H54 (cell line): ENCODE data around the gene ACTL7A.

Experiments used
- DNase-seq: peaks from one replicate; pipeline ENCODE4 v3.0.0; 2011; ENCODE audit warnings: low spot score, mixed read lengths; ENCODE audit not compliant: insufficient read length
- FAIRE-seq: peaks from 3 replicates; lab custom pipeline; 2011; peaks lifted over from hg19 to GRCh38; lab: Jason Lieb, UNC
- POLR2A ChIP-seq: IDR thresholded peaks from 2 replicates; pipeline ENCODE4 v1.6.1; 2011; ENCODE audit warnings: low read depth, mild to moderate bottlenecking, low read length

The ACTL7A gene

GRCh38 chr9:108857572-108857971 is 4.5 kb upstream of the ACTL7A start:
- no peak for TF ChIP-seq POLR2A
- FAIRE-seq = no peak

GRCh38 chr9:108859459-108860114 is 2.5 kb upstream of the ACTL7A start:
- DNase-seq (no peak), FAIRE-seq (no peak)
- TF ChIP-seq POLR2A = no peak

More at GRCh38 chr9:108857572-108857971, 4.5 kb upstream of the ACTL7A start:
- DNase-seq = no peak

- FAIRE-seq (no peak), DNase-seq (no peak)
- TF ChIP-seq POLR2A = no peak
Observed at GRCh38 chr9:108860354-108860753, 1.7 kb upstream of the ACTL7A start.

- FAIRE-seq = no peak
- no peak for DNase-seq
- TF ChIP-seq POLR2A = no peak
Observed at GRCh38 chr9:108860764-108861163, 1.3 kb upstream of the ACTL7A start.

- TF ChIP-seq POLR2A = no peak
- DNase-seq = no peak
- FAIRE-seq = no peak
Observed at GRCh38 chr9:108861464-108861863, 602 bp upstream of the ACTL7A start.

GRCh38 chr9:108863891-108864290 is 1.8 kb downstream of the ACTL7A start:
- no peak for DNase-seq
- no peak for FAIRE-seq
- TF ChIP-seq POLR2A = no peak

GRCh38 chr9:108864446-108864845 is 2.4 kb downstream of the ACTL7A start:
- DNase-seq (no peak), FAIRE-seq (no peak)
- TF ChIP-seq POLR2A = no peak

GRCh38 chr9:108865037-108865436 is 3.0 kb downstream of the ACTL7A start:
- TF ChIP-seq POLR2A = no peak
- FAIRE-seq = no peak
- peak; percentile 48 for DNase-seq

GRCh38 chr9:108866001-108866420 is 3.9 kb downstream of the ACTL7A start:
- FAIRE-seq = no peak
- DNase-seq = no peak
- no peak for TF ChIP-seq POLR2A

GRCh38 chr9:108867116-108867515 is 5.0 kb downstream of the ACTL7A start:
- TF ChIP-seq POLR2A = no peak
- FAIRE-seq = no peak
- DNase-seq = no peak

- TF ChIP-seq POLR2A = no peak
- DNase-seq = no peak
- no peak for FAIRE-seq
Observed at GRCh38 chr9:108867829-108868228, 5.8 kb downstream of the ACTL7A start.

- peak; percentile 87 for DNase-seq
- peak; percentile 90 for FAIRE-seq
- no peak for TF ChIP-seq POLR2A
Observed at GRCh38 chr9:108869092-108869725, 7.1 kb downstream of the ACTL7A start.

- TF ChIP-seq POLR2A = no peak
- no peak for DNase-seq
- no peak for FAIRE-seq
Observed at GRCh38 chr9:108874058-108874788, 12.2 kb downstream of the ACTL7A start.

GRCh38 chr9:108876425-108876824 is 14.4 kb downstream of the ACTL7A start:
- no peak for DNase-seq
- FAIRE-seq = no peak
- TF ChIP-seq POLR2A = no peak
